ENCODE results near the gene ARID5B. TPM values are rescaled to one million over a fixed set of nuclear protein-coding genes. Genes with fewer than 3 reads are reported as not detected.

The ARID5B gene
- total RNA-seq, 2 donors from 2014 or later, result 67.9 to 90.1 TPM

DNA sequence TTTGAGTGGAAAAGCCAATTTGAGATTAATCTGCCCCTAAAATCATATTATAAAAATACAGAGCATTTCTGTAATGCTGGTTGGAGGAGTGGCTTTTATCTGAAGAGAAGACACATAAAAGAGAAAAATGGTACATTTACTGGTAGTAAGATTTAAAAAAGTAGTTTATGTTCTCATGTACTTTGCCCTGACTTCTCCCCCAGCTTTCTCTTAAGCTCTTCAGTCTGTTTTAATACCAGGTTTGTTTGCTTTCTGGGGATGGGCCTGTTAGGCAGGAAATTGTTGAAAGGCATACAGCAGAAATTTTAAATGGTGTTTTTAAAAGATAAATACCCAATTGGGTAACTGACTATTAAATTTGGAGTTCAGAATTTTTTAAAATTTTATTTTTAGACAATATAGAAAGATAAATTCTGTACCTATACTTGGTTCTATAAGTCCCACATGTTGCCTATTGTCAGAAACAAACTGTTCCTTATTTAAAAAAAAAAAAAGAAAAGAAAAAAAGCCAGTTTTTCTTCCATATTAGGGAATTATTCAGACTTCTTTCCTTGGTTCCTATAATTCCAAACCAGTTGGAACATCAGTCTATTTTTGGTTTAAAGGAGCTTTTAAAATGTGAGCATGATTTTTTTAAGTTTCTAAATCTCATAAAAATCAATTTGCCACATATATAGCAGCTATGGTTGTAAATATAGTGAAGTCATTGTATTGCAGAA is 136.6 kb downstream of the ARID5B start:
- H3K27me3 ChIP-seq (replicated peaks; ENCODE audit: insufficient read depth), result no peaks in the 10 kb centered on the region
- peaks cover 16% of the 10 kb centered on the region for H3K4me1 ChIP-seq (replicated peaks)
- H3K4me3 ChIP-seq, result no peak overlapping the region
- intact Hi-C loops (cut with DNase I), result loop anchor here (2.0 to 10.0 kb wide), 2 partner anchors 207 to 337 kb away; partner anchors contain the start of gene ZNF365
- H3K27ac ChIP-seq, result peak overlapping the region; percentile 54 to 69
- TF ChIP-seq POLR2A (IDR thresholded peaks at IDR 0.05), result no peak
- peak; percentile 38 for TF ChIP-seq POLR2AphosphoS5 (IDR thresholded peaks at IDR 0.05)
- DNase-seq (ENCODE audit: low spot score), result no peak
- no peaks in the 10 kb centered on the region for H3K36me3 ChIP-seq
- H3K9me3 ChIP-seq, result no peaks in the 10 kb centered on the region

DNA sequence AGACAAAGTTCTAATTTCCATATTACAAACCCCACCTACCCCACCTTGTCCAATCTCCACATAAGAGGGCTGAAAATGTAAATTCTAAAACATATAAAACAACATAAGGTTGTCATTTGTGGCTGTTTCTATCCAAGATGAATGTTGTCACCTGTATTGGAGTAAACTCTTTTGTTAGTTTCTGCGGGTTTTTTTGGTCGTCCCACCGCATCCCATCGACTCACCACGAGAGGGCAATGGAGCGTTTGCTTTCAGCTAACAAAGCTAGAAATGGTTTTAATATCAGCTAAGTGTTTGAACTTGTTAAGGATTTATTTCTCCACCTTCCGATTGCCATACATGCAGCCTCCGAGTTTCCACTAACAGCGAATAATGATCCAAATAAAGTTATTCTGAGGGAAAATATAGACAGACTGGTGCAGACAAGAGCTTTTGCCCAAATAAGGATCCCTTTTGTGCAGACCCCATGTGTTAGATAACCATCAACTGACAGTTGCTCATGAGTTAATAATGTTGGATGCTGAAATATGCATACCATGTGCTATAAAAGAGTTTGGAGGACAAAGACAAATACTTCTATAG is 137.2 kb downstream of the ARID5B start:
- DNase-seq (ENCODE audit: low spot score), result peak; percentile 70
- 0% methylated on average over 9 of the region's 9 CpGs for WGBS
- Histone ChIP-seq H3K4me1 (replicated peaks) (peaks cover 11% of the 10 kb centered on the region), H3K4me3 (no peak overlapping the region), H3K9me3 (no peaks in the 10 kb centered on the region), H3K36me3 (no peaks in the 10 kb centered on the region), H3K27me3 (replicated peaks; ENCODE audit: insufficient read depth) (no peaks in the 10 kb centered on the region), H3K27ac (peak overlapping the region; percentile 54 to 69)
- intact Hi-C loops (cut with DNase I), result loop anchor here (10.0 kb wide), 1 partner anchor 336 kb away; the partner anchor contains the start of gene ZNF365
- TF ChIP-seq POLR2A (IDR thresholded peaks at IDR 0.05) (no peak), POLR2AphosphoS5 (IDR thresholded peaks at IDR 0.05) (peak; percentile 46)
- TF ChIP-seq, protein P1, sequence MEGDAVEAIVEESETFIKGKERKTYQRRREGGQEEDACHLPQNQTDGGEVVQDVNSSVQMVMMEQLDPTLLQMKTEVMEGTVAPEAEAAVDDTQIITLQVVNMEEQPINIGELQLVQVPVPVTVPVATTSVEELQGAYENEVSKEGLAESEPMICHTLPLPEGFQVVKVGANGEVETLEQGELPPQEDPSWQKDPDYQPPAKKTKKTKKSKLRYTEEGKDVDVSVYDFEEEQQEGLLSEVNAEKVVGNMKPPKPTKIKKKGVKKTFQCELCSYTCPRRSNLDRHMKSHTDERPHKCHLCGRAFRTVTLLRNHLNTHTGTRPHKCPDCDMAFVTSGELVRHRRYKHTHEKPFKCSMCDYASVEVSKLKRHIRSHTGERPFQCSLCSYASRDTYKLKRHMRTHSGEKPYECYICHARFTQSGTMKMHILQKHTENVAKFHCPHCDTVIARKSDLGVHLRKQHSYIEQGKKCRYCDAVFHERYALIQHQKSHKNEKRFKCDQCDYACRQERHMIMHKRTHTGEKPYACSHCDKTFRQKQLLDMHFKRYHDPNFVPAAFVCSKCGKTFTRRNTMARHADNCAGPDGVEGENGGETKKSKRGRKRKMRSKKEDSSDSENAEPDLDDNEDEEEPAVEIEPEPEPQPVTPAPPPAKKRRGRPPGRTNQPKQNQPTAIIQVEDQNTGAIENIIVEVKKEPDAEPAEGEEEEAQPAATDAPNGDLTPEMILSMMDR (IDR thresholded peaks at IDR 0.05), result peak; percentile 70 to 82 (median 80)

DNA sequence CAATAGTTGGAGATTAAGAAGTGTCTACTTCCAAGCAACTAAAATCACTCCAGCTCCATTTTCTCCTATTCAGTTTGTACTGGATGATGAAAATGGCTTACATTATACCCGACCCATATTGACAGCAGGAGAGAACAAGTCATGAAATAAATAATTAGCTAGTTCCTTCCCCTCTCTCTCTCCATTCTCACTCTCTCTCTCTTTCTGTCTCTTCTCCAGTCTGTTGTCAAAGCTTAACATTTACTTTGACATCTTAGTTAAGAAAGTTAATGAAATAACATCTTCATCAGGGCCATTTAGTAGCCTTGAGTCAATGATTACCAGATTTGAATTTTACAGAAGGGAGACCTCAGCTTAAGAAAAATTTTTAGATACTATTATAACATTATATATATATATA is 138.5 kb downstream of the ARID5B start:
- intact Hi-C loops (cut with DNase I), result loop anchor here (10.0 kb wide), 2 partner anchors 335 to 1225 kb away; partner anchors contain the start of gene ZNF365
- Histone ChIP-seq H3K36me3 (no peaks in the 10 kb centered on the region), H3K4me1 (replicated peaks) (peaks cover 8% of the 10 kb centered on the region), H3K9me3 (no peaks in the 10 kb centered on the region), H3K4me3 (no peak overlapping the region), H3K27me3 (replicated peaks; ENCODE audit: insufficient read depth) (no peaks in the 10 kb centered on the region), H3K27ac (no peak overlapping the region)
- no peak for DNase-seq (ENCODE audit: low spot score)
- WGBS, result 64% methylated on average over 1 of the region's 1 CpG
- no peak for TF ChIP-seq POLR2A (IDR thresholded peaks at IDR 0.05)
- TF ChIP-seq, protein P1 (IDR thresholded peaks at IDR 0.05), result no peak

DNA sequence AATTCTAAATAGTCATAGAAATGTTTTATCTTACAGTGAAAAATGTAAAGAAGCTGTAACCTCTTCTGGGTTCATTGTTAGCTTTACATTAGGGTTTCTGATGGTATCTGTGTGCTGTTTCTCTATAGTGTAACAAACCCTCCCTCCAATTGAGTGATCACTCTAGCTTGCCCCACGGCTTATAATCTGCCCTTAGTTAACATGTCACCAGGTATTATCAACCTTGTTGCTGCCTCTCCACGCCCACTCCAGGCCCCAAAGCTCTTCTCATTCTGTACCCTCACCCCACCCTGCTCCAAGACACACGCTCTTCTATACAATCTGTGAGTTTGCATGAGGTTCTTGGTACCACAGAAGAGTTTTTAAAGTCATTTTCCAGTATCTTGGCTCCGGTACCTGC is 139.4 kb downstream of the ARID5B start:
- no peaks in the 10 kb centered on the region for H3K27me3 ChIP-seq (replicated peaks; ENCODE audit: insufficient read depth)
- TF ChIP-seq POLR2AphosphoS5 (IDR thresholded peaks at IDR 0.05) (no peak), POLR2A (IDR thresholded peaks at IDR 0.05) (no peak)
- TF ChIP-seq, protein P1 (IDR thresholded peaks at IDR 0.05), result no peak
- H3K27ac ChIP-seq, result no peak overlapping the region
- intact Hi-C loops (cut with DNase I), result loop anchor here (10.0 kb wide), 1 partner anchor 1226 kb away; no protein-coding TSS in a partner anchor
- WGBS, result 94% methylated on average over 4 of the region's 4 CpGs
- H3K4me1 ChIP-seq (replicated peaks), result peaks cover 8% of the 10 kb centered on the region
- no peak overlapping the region for H3K4me3 ChIP-seq
- no peaks in the 10 kb centered on the region for H3K9me3 ChIP-seq
- DNase-seq (ENCODE audit: low spot score), result no peak
- H3K36me3 ChIP-seq, result no peaks in the 10 kb centered on the region

DNA sequence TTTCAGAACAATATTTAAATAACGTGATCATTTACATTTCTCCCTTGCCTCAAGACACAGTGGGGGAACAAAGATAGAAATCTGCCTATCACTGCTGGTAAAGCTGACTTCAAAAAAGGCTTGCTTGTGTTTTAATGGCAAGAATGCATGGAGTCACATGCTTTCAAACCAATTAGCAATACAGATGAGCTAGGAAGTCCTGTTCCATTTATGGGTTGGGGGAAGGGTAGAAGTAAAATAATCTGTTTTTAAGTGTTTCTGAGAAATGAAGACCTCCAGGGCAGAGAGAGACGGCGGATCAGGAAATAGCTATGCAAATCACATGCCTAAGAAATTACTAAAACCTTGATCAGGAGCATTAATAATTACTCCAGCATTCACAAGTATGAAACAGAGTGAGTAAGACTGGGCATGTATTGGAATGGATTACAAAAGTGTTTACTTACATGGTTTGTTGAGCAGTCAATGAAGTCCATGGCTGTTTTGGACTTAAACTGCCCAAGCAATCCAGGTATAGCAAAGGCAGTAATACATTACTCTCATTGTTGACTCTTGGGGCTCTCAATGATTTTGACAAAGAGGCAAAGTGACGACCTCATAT is 142.0 kb downstream of the ARID5B start:
- TF ChIP-seq, protein P1 (IDR thresholded peaks at IDR 0.05), result no peak
- no peak for TF ChIP-seq POLR2A (IDR thresholded peaks at IDR 0.05)
- no peak for TF ChIP-seq POLR2AphosphoS5 (IDR thresholded peaks at IDR 0.05)
- Histone ChIP-seq H3K36me3 (no peaks in the 10 kb centered on the region), H3K4me3 (no peak overlapping the region), H3K27ac (peak overlapping the region in 1 of 2 donors; percentile 5), H3K9me3 (no peaks in the 10 kb centered on the region), H3K4me1 (replicated peaks) (peaks cover 15% of the 10 kb centered on the region), H3K27me3 (replicated peaks; ENCODE audit: insufficient read depth) (no peaks in the 10 kb centered on the region)
- DNase-seq (ENCODE audit: low spot score), result no peak
- intact Hi-C loops (cut with DNase I), result loop anchor here (10.0 kb wide), 1 partner anchor 1229 kb away; no protein-coding TSS in a partner anchor
- WGBS, result 61% methylated on average over 4 of the region's 4 CpGs

Data from prostate gland (tissue), 2 donors.